Suppressor macrophage treated with lipopolysaccharide for 4 hours (primary cell): ENCODE results near the gene ERCC4.

ENCODE experiments used
- DNase-seq: peaks from one replicate; pipeline ENCODE4 v3.0.0-alpha.2; 2020

Gene ERCC4

GRCh38 chr16:13997526-13997925 lies 77.6 kb downstream of the ERCC4 start:
- no peak for DNase-seq

GRCh38 chr16:13997933-13998332 lies 78.0 kb downstream of the ERCC4 start:
- DNase-seq, result peak; percentile 18

- no peak for DNase-seq
Measured at GRCh38 chr16:13999071-13999894, 79.3 kb downstream of the ERCC4 start.

- DNase-seq, result peak; percentile 39
Measured at GRCh38 chr16:13999895-14000425, 80.0 kb downstream of the ERCC4 start.

- no peak for DNase-seq
Measured at GRCh38 chr16:14001521-14001920, 81.6 kb downstream of the ERCC4 start.
